OCI-LY7 (cell line): ENCODE results near the gene HCN1. TPM values are rescaled to one million over a fixed set of nuclear protein-coding genes. Genes with fewer than 3 reads are reported as not detected.

Experiments used
- BruUV-seq: library from RNA; stranded (reverse); fragments of 400-500 nt; replicated peaks from 2 replicates; lab custom pipeline; 2021; lab: Mats Ljungman, UMichigan
- CTCF ChIA-PET: fragments of 300-600 bp; sonication (Branson Sonifier 250); formaldehyde crosslinking; loops from one replicate; lab custom pipeline; 2022; ENCODE audit warnings: antibody characterized with exemption; ENCODE audit not compliant: unreplicated experiment; lab: Charles Lee
- POLR2A ChIA-PET: fragments of 300-600 bp; sonication (Branson Sonifier 250); formaldehyde crosslinking; loops from one replicate; lab custom pipeline; 2022; ENCODE audit warnings: antibody characterized with exemption; lab: Charles Lee
- DNase-seq: peaks from one replicate; pipeline ENCODE4 v3.0.0-alpha.2; 2015; ENCODE audit warnings: low spot score
- H2AFZ ChIP-seq: fragments of 200-600 bp; sonication (generic), shearing (Covaris generic); 2 replicates; pipeline ENCODE4 v1.6.1; 2014; ENCODE audit warnings: mild to moderate bottlenecking, antibody characterized with exemption, low read length, moderate library complexity
- H3K27ac ChIP-seq: fragments of 200-600 bp; sonication (generic); 2 replicates; pipeline ENCODE4 v1.5.1; 2014; ENCODE audit warnings: mixed run types, low read depth, mild to moderate bottlenecking, moderate library complexity, low read length, inconsistent platforms; ENCODE audit not compliant: poor library complexity, severe bottlenecking
- H3K36me3 ChIP-seq: fragments of 200-600 bp; sonication (generic); 2 replicates; pipeline ENCODE4 v1.6.1; 2014; ENCODE audit warnings: mild to moderate bottlenecking, antibody characterized with exemption, low read length, moderate library complexity, mixed read lengths; ENCODE audit not compliant: insufficient read depth
- H3K4me1 ChIP-seq: fragments of 200-600 bp; sonication (generic); 2 replicates; pipeline ENCODE4 v1.5.1; 2014; ENCODE audit warnings: mild to moderate bottlenecking, low read length; ENCODE audit not compliant: insufficient read depth, poor library complexity, severe bottlenecking
- H3K4me2 ChIP-seq: fragments of 200-600 bp; sonication (generic); 2 replicates; pipeline ENCODE4 v1.6.1; 2014; ENCODE audit warnings: mild to moderate bottlenecking, low read length
- H3K4me3 ChIP-seq: fragments of 200-600 bp; sonication (generic); 2 replicates; pipeline ENCODE4 v1.5.1; 2014; ENCODE audit warnings: mild to moderate bottlenecking, low read depth, low read length; ENCODE audit not compliant: poor library complexity, severe bottlenecking
- H3K79me2 ChIP-seq: fragments of 200-600 bp; sonication (generic); 2 replicates; pipeline ENCODE4 v1.6.1; 2016; ENCODE audit warnings: low read depth, mild to moderate bottlenecking, low read length, moderate library complexity, mixed read lengths; ENCODE audit not compliant: insufficient read depth
- H3K9me2 ChIP-seq: fragments of 200-600 bp; sonication (generic); 2 replicates; pipeline ENCODE4 v1.6.1; 2016; ENCODE audit warnings: mild to moderate bottlenecking, low read length, mixed read lengths; ENCODE audit not compliant: insufficient read depth
- H3K9me3 ChIP-seq: fragments of 200-600 bp; sonication (generic); 2 replicates; pipeline ENCODE4 v1.6.1; 2014; ENCODE audit warnings: mild to moderate bottlenecking, mixed run types, low read length, mixed read lengths
- H4K20me1 ChIP-seq: fragments of 200-600 bp; sonication (generic); 2 replicates; pipeline ENCODE4 v1.6.1; 2014; ENCODE audit warnings: mild to moderate bottlenecking, antibody characterized with exemption, low read length, moderate library complexity, mixed read lengths; ENCODE audit not compliant: insufficient read depth
- CTCF ChIP-seq: fragments of 200-600 bp; sonication (generic); conservative IDR thresholded peaks from 2 replicates; pipeline ENCODE4 v1.5.1; 2014; ENCODE audit warnings: mild to moderate bottlenecking, antibody characterized with exemption, low read length, moderate library complexity, mixed read lengths
- EZH2phosphoT487 ChIP-seq: fragments of 200-600 bp; sonication (generic); IDR thresholded peaks from 2 replicates; pipeline ENCODE4 v1.6.1; 2018; ENCODE audit warnings: low read depth, borderline replicate concordance, mild to moderate bottlenecking, mixed run types, antibody characterized with exemption, low read length, moderate library complexity, mixed read lengths
- intact Hi-C: fragments of 100-400 bp; cut with micrococcal nuclease; formaldehyde crosslinking; loops from one replicate; pipeline ENCODE4 v1.10.0; 2022; ENCODE audit not compliant: unreplicated experiment
- total RNA-seq, 2 experiments: library from RNA; depleted of rRNA in 1 of 2; stranded (reverse); fragments of >200 nt in 1 of 2; shearing (Covaris generic) in 1 of 2; gene quantifications; 2 replicates each; pipeline ENCODE4 v1.2.3, GENCODE V29; 2014 to 2022

HCN1 gene
- total RNA-seq, 2 experiments from 2014 or later, result not detected

GRCh38 chr5:45295231-45295630, 400.9 kb downstream of the HCN1 start:
- no peak for TF ChIP-seq CTCF
- no peaks in the 10 kb centered on the region for H3K9me3 ChIP-seq

GRCh38 chr5:45288746-45289145, 407.4 kb downstream of the HCN1 start:
- H3K79me2 ChIP-seq, result no peaks in the 10 kb centered on the region
- POLR2A ChIA-PET, result no interaction called here
- no peaks in the 10 kb centered on the region for H3K4me1 ChIP-seq
- H3K4me2 ChIP-seq, result no peak overlapping the region
- H3K9me2 ChIP-seq, result no peaks in the 10 kb centered on the region
- H3K36me3 ChIP-seq, result no peaks in the 10 kb centered on the region
- BruUV-seq, result no TSS peak
- TF ChIP-seq EZH2phosphoT487, result no peak
- TF ChIP-seq CTCF, result no peak
- H3K9me3 ChIP-seq, result no peaks in the 10 kb centered on the region
- no peak overlapping the region for H3K4me3 ChIP-seq
- CTCF ChIA-PET, result no interaction called here
- H4K20me1 ChIP-seq, result no peaks in the 10 kb centered on the region
- no peak overlapping the region for H2AFZ ChIP-seq
- H3K27ac ChIP-seq, result no peak overlapping the region
- intact Hi-C loops, result no loop called here
- no peak for DNase-seq

More at GRCh38 chr5:45295231-45295630, 400.9 kb downstream of the HCN1 start:
- no peaks in the 10 kb centered on the region for H3K4me1 ChIP-seq
- no peak for DNase-seq
- no peaks in the 10 kb centered on the region for H3K36me3 ChIP-seq
- H3K27ac ChIP-seq, result no peak overlapping the region
- no peaks in the 10 kb centered on the region for H4K20me1 ChIP-seq
- H3K4me2 ChIP-seq, result no peak overlapping the region
- BruUV-seq, result no TSS peak
- intact Hi-C loops, result no loop called here
- H3K79me2 ChIP-seq, result no peaks in the 10 kb centered on the region
- POLR2A ChIA-PET, result no interaction called here
- no peaks in the 10 kb centered on the region for H3K9me2 ChIP-seq
- CTCF ChIA-PET, result no interaction called here
- no peak overlapping the region for H2AFZ ChIP-seq
- no peak overlapping the region for H3K4me3 ChIP-seq

GRCh38 chr5:45284436-45284835, 411.7 kb downstream of the HCN1 start:
- no peaks in the 10 kb centered on the region for H3K4me1 ChIP-seq
- no peak overlapping the region for H3K4me3 ChIP-seq
- H4K20me1 ChIP-seq, result no peaks in the 10 kb centered on the region
- H3K9me3 ChIP-seq, result no peaks in the 10 kb centered on the region
- no peak for DNase-seq
- intact Hi-C loops, result no loop called here
- H3K4me2 ChIP-seq, result no peak overlapping the region
- no peaks in the 10 kb centered on the region for H3K36me3 ChIP-seq
- no peak overlapping the region for H3K27ac ChIP-seq
- no TSS peak for BruUV-seq
- H3K9me2 ChIP-seq, result no peaks in the 10 kb centered on the region
- ChIA-PET POLR2A (interaction anchor here (0.9 kb wide), 1 partner anchor 9 kb away, joined by 5 read pairs; no protein-coding TSS in a partner anchor), CTCF (no interaction called here)
- no peaks in the 10 kb centered on the region for H3K79me2 ChIP-seq
- H2AFZ ChIP-seq, result no peak overlapping the region
- no peak for TF ChIP-seq CTCF
